ENCODE data around the gene CDH13.

GRCh38 chr16:82924075-82924854 lies 297.5 kb downstream of the CDH13 start:
- TF ChIP-seq, protein P1, sequence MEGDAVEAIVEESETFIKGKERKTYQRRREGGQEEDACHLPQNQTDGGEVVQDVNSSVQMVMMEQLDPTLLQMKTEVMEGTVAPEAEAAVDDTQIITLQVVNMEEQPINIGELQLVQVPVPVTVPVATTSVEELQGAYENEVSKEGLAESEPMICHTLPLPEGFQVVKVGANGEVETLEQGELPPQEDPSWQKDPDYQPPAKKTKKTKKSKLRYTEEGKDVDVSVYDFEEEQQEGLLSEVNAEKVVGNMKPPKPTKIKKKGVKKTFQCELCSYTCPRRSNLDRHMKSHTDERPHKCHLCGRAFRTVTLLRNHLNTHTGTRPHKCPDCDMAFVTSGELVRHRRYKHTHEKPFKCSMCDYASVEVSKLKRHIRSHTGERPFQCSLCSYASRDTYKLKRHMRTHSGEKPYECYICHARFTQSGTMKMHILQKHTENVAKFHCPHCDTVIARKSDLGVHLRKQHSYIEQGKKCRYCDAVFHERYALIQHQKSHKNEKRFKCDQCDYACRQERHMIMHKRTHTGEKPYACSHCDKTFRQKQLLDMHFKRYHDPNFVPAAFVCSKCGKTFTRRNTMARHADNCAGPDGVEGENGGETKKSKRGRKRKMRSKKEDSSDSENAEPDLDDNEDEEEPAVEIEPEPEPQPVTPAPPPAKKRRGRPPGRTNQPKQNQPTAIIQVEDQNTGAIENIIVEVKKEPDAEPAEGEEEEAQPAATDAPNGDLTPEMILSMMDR (IDR thresholded peaks at IDR 0.05): no peak
- no peak for TF ChIP-seq POLR2A (IDR thresholded peaks at IDR 0.05)

All from body of pancreas (tissue), 4 donors.